ENCODE data around the gene PC. TPM values are rescaled to one million over a fixed set of nuclear protein-coding genes. Genes with fewer than 3 reads are reported as not detected.

The PC gene
- total RNA-seq, 6 donors from 2014 or later = 5.0 to 49.9 (median 20.9) TPM

Small RNAs within 50 kb of the gene (small RNA-seq; reads per million reads assigned to genes)
- 0 to 0.39 (median 0.07) reads per million in 4 donors for gene MIR3163
- 0 reads per million in 4 donors for gene RNU7-23P

Other genes starting within 250 kb of the PC start
- gene SPTBN2, start 229.2 kb downstream of the PC start, total RNA-seq = 10 to 100 TPM in 5 of 6 donors, 1 to 10 TPM in 1; 9.3 to 45.1 (median 21.1) TPM
- gene RCE1, start 114.9 kb downstream of the PC start, total RNA-seq = 10 to 100 TPM in 5 of 6 donors, 1 to 10 TPM in 1; 7.2 to 28.6 (median 17.5) TPM
- 10 to 100 TPM; 11.4 to 29.0 (median 21.8) TPM for gene LRFN4, start 101.3 kb downstream of the PC start, total RNA-seq
- gene C11orf86, start 16.9 kb upstream of the PC start, total RNA-seq = not detected
- gene SYT12, start 64.8 kb upstream of the PC start, total RNA-seq = under 1 TPM in 3 of 6 donors, not detected in 3; 0.14 to 0.24 (median 0.15) TPM
- gene RHOD, start 98.5 kb upstream of the PC start, total RNA-seq = 10 to 100 TPM; 14.5 to 37.7 (median 18.1) TPM
- 100 to 1,000 TPM in 2 of 6 donors, 10 to 100 TPM in 4; 63.1 to 229 (median 74.0) TPM for gene KDM2A, start 160.9 kb upstream of the PC start, total RNA-seq